Gastrocnemius medialis (tissue), 4 donors: ENCODE results near the gene PHETA2. TPM values are rescaled to one million over a fixed set of nuclear protein-coding genes. Genes with fewer than 3 reads are reported as not detected.
A peak's percentile ranks its signal among the peaks of the same experiment; 100 is the strongest.
"Not testable (repeated sequence)": the region's sequence is repeated elsewhere in the genome, so short reads cannot be mapped to it uniquely, and the experiment has no call there.

Experiments
- ATAC-seq, 2 donors: fragments of 150-250 bp; one replicate each; pipeline ENCODE4 v1.9.1; 2016
- DNase-seq, 2 donors: peaks; one replicate each; pipeline ENCODE4 v3.0.0-alpha.2; 2019
- H3K27ac ChIP-seq, 4 donors: fragments of 200-600 bp; sonication (generic); 1 replicate in 1 of 4; 2 replicates in 3 of 4; pipeline ENCODE4 v1.5.1; 2016 to 2018; ENCODE audit warnings: mild to moderate bottlenecking in 2 of 4, moderate library complexity in 1 of 4
- H3K27me3 ChIP-seq, 3 donors: fragments of 200-600 bp; sonication (generic) in 2 of 3; 1 replicate in 1 of 3; 2 replicates in 2 of 3; pipeline versions ENCODE4 v1.5.1 to v1.6.0; 2016 to 2019; ENCODE audit warnings: mild to moderate bottlenecking in 1 of 3, moderate library complexity in 1 of 3
- H3K36me3 ChIP-seq, 2 donors: fragments of 200-600 bp; sonication (generic) in 1 of 2; one replicate each; pipeline ENCODE4 v1.5.1; 2017 to 2018
- H3K4me1 ChIP-seq, 2 donors: fragments of 200-600 bp; sonication (generic) in 1 of 2; one replicate each; pipeline ENCODE4 v1.5.1; 2016 to 2017; ENCODE audit warnings: mild to moderate bottlenecking in 2 of 2
- H3K4me3 ChIP-seq, 4 donors: fragments of 200-600 bp; sonication (generic) in 3 of 4; 1 replicate in 1 of 4; 2 replicates in 3 of 4; pipeline ENCODE4 v1.5.1; 2016 to 2019; ENCODE audit warnings: mild to moderate bottlenecking in 2 of 4
- H3K9me3 ChIP-seq, 3 donors: fragments of 200-600 bp; sonication (generic) in 2 of 3; 1 replicate in 1 of 3; 2 replicates in 2 of 3; pipeline ENCODE4 v1.5.1; 2016 to 2019
- POLR2A ChIP-seq, 2 donors: fragments of 450-650 bp; IDR thresholded peaks; one replicate each; pipeline ENCODE4 v1.6.1; 2017; ENCODE audit warnings: antibody characterized with exemption in 2 of 2, mild to moderate bottlenecking in 2 of 2, moderate library complexity in 2 of 2
- in situ Hi-C, 4 donors: fragments of 200-750 bp; cut with MboI; loops; one replicate each; pipeline versions ENCODE4 v1.15.0 to v1.8.0; 2017; ENCODE audit warnings: low sequenced_read_pairs in 4 of 4
- intact Hi-C: fragments of 100-400 bp; cut with DNase I; formaldehyde crosslinking; loops from one replicate; pipeline ENCODE4 v1.15.1; 2023; ENCODE audit warnings: low total_unique reads
- total RNA-seq, 4 donors: library from RNA; depleted of rRNA; stranded (reverse); fragments of >200 nt; gene quantifications; one replicate each; pipeline versions ENCODE4 v1.1.0 to v1.2.3, GENCODE V29; 2016
- TF ChIP-seq, protein P1 (sequence below), 5 experiments: fragments of 450-650 bp in 3 of 5; fragments of 200-600 bp in 2 of 5; sonication (generic) in 2 of 5; IDR thresholded peaks in 4 of 5; conservative IDR thresholded peaks in 1 of 5; 1 replicate in 4 of 5; 2 replicates in 1 of 5; pipeline ENCODE4 v1.5.1; 2016 to 2019; ENCODE audit warnings: antibody characterized with exemption in 5 of 5, mild to moderate bottlenecking in 3 of 5, moderate library complexity in 3 of 5

The PHETA2 gene
- total RNA-seq, 4 donors from 2014 or later: 1.8 to 3.1 (median 2.1) TPM

DNA sequence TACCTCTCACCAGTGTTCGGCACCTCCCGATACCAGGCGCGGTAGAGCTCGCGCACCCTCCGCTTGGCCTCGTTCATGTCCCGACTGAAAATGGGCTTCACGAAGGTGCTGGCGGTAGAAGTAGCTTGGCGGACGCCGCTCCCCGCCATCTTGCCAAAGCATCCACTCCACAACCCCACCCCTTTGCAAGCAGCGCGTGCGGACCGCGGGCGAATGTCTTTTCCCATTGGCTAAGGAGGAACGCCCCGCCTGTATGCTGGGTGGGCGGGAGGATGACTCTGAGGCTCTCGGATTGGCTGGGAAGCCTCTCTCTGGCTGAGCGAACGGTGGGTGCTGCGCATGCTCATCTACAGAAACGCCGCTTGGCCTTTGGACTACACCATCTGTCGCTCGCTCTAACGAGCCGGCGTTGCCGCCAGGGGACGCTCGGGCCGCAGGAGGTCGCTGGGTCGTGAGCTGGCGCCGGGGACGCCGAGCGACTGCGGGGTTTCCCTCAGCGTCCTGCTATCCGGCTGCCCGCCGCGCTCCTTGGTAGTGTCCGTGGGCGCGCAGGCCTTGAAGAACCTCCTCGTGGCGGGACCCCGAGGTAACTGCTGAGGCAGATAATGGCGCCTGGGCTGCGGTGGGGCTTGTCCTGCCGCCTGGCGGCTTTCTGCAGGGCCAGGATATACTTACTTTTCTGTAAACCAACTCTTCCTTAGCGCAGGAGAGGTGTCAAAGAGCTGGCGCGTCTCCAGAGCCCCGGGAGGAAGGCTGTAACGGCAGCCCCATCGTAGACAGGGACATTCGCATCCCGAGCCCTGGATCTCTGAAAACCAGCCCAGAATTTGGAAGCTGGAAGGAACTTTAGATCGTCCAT, 16.8 kb downstream of the PHETA2 start, which contains the start of gene NDUFA6:
Gene NDUFA6 (minus strand): TSS at position 177 of the 859 bp plus-strand sequence. CDS start 28 bp downstream, at position 149.
- TF ChIP-seq, protein P1, sequence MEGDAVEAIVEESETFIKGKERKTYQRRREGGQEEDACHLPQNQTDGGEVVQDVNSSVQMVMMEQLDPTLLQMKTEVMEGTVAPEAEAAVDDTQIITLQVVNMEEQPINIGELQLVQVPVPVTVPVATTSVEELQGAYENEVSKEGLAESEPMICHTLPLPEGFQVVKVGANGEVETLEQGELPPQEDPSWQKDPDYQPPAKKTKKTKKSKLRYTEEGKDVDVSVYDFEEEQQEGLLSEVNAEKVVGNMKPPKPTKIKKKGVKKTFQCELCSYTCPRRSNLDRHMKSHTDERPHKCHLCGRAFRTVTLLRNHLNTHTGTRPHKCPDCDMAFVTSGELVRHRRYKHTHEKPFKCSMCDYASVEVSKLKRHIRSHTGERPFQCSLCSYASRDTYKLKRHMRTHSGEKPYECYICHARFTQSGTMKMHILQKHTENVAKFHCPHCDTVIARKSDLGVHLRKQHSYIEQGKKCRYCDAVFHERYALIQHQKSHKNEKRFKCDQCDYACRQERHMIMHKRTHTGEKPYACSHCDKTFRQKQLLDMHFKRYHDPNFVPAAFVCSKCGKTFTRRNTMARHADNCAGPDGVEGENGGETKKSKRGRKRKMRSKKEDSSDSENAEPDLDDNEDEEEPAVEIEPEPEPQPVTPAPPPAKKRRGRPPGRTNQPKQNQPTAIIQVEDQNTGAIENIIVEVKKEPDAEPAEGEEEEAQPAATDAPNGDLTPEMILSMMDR (IDR thresholded peaks at IDR 0.05 in 4 of 5, conservative IDR thresholded peaks at IDR 0.05 in 1 of 5): peak; percentile 92 to 96 (median 96)
- TF ChIP-seq POLR2A (IDR thresholded peaks at IDR 0.05): peak; percentile 95 to 97
- in situ Hi-C loops: loop anchor here in 3 of 4 donors (10.0 to 25.0 kb wide), 3 partner anchors 184 to 346 kb away; partner anchors contain the start of genes NFAM1 (in 3 of the 3) and TCF20 (in 1 of the 3)
- H3K4me3 ChIP-seq: peak within 1 kb of the TSS; percentile 81 to 99 (median 95)
- no peaks in the 10 kb centered on the region for H3K27me3 ChIP-seq
- peaks cover 0 to 18% of the 10 kb centered on the region in 2 donors for H3K36me3 ChIP-seq
- intact Hi-C loops: loop anchor here (1.0 kb wide), 3 partner anchors 12 to 346 kb away; partner anchors contain the start of gene SMDT1
- H3K9me3 ChIP-seq: no peaks in the 10 kb centered on the region
- peak within 1 kb of the TSS; percentile 98 to 100 (median 98) for H3K27ac ChIP-seq
- ATAC-seq (peak; percentile 97 to 99), DNase-seq (peak; percentile 100)
- H3K4me1 ChIP-seq: peaks cover 24 to 38% of the 10 kb centered on the region in 2 donors

DNA sequence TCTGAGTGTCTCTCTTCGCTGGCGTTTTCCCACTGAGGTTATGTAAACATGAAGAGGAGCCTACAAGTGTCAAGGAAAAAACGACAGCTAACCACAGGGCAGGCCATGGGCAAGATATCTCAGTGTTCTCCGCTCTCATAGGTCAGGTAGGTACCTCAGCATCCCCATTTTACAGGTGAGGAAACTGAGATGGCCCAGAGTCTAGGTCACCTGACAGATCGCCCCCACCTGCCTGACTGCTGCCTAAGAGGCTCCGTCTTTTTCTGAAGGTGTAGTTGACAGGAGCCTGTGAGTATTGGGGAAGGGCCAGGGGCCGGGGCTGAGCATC, 17.4 kb downstream of the PHETA2 start:
- no peak for TF ChIP-seq POLR2A (IDR thresholded peaks at IDR 0.05)
- TF ChIP-seq, protein P1 (IDR thresholded peaks at IDR 0.05 in 4 of 5, conservative IDR thresholded peaks at IDR 0.05 in 1 of 5): no peak
- Histone ChIP-seq H3K4me3 (peak overlapping the region; percentile 81 to 99 (median 93)), H3K9me3 (no peaks in the 10 kb centered on the region), H3K36me3 (peaks cover 0 to 12% of the 10 kb centered on the region in 2 donors), H3K27ac (peak overlapping the region; percentile 98 to 100 (median 98)), H3K27me3 (no peaks in the 10 kb centered on the region), H3K4me1 (peaks cover 24 to 32% of the 10 kb centered on the region in 2 donors)
- intact Hi-C loops (loop anchor here (1.0 kb wide), 1 partner anchor 346 kb away; no protein-coding TSS in a partner anchor), in situ Hi-C loops (loop anchor here in 3 of 4 donors (10.0 to 25.0 kb wide), 3 partner anchors 183 to 346 kb away; partner anchors contain the start of genes NFAM1 (in 3 of the 3) and TCF20 (in 1 of the 3))
- no peak for DNase-seq
- peak; percentile 0 to 2 for ATAC-seq

DNA sequence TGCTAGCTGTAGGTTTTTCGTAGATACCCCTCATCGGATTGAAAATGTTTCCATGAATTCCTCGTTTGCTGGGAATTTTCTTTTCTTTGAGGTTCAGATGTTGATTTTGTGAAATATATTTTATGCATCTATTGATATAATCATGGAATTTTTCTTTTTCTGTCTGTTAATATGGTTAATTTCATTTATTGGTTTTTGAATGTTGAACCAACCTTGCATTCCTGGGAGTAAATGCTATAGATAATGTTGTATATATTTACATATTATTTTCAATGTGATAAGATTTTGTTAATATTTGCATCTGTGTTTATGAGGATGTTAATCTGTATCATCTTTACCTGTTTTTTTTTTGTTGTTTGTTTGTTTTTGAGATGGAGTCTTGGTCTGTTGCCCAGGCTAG, 27.2 kb downstream of the PHETA2 start:
- no peak for TF ChIP-seq POLR2A (IDR thresholded peaks at IDR 0.05)
- TF ChIP-seq, protein P1 (IDR thresholded peaks at IDR 0.05 in 4 of 5, conservative IDR thresholded peaks at IDR 0.05 in 1 of 5): no peak
- DNase-seq (no peak), ATAC-seq (no peak)
- H3K36me3 ChIP-seq: peaks cover 0 to 10% of the 10 kb centered on the region in 2 donors
- H3K9me3 ChIP-seq: peaks cover 0 to 6% (median 0%) of the 10 kb centered on the region in 3 donors
- in situ Hi-C loops (no loop called here), intact Hi-C loops (no loop called here)
- no peaks in the 10 kb centered on the region for H3K4me1 ChIP-seq
- no peak overlapping the region for H3K4me3 ChIP-seq
- H3K27me3 ChIP-seq: no peaks in the 10 kb centered on the region
- H3K27ac ChIP-seq: no peak overlapping the region

DNA sequence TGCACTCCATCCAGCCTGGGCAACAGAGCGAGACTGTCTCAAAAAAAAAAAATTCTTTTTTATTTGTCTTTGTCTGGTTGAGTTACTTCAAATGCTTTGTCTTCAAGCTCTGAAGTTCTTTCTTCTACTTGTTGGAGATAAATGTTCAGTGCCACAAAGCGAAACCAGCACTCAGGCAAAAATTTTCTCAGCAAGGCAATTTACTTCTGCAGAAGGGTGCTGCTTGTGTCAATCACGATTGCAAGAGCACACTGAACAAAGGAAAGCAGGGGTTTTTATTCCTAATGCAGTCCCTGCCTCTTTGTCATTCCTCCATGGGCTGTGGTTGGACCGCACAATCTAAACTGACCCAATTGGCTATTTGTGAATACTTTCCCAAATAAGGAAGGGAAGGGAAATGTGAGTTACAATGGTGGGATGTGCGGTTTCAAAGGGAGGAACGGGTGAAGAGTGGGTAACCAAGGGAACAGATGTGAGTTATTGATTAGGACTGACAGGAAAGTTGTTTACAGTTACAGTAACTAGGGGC, 30.3 kb downstream of the PHETA2 start:
- intact Hi-C loops, DNase-seq, H3K4me3 ChIP-seq, H3K27me3 ChIP-seq, H3K9me3 ChIP-seq, H3K36me3 ChIP-seq, H3K4me1 ChIP-seq, in situ Hi-C loops, ATAC-seq, H3K27ac ChIP-seq: not testable (repeated sequence)

DNA sequence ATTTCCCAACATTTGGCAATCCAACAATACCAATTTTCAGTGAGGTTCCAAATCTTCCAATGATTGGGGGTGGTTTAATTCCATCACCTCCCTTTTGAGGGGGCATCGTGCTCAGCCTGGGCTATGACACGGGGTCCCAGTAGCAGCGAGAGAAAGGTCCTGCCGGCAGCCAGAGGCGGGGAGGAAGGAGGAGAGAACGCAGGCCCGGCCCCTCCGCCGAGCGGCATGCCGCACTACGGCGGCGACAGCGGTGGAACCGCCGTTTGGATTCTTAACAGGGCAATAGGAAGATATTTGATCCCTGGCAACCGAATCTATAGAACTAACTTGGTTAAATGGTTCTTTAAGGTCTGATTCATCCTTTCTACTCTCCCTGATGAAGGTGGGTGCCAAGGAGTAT, 34.8 kb downstream of the PHETA2 start:
- intact Hi-C loops: no loop called here

More for the DNA sequence above, 34.8 kb downstream of the PHETA2 start:
- peaks cover 0 to 10% of the 10 kb centered on the region in 2 donors for H3K36me3 ChIP-seq
- no peaks in the 10 kb centered on the region for H3K27me3 ChIP-seq
- no peaks in the 10 kb centered on the region for H3K9me3 ChIP-seq
- DNase-seq (no peak), ATAC-seq (no peak)
- no peak overlapping the region for H3K4me3 ChIP-seq
- TF ChIP-seq POLR2A (IDR thresholded peaks at IDR 0.05): no peak
- TF ChIP-seq, protein P1 (IDR thresholded peaks at IDR 0.05 in 4 of 5, conservative IDR thresholded peaks at IDR 0.05 in 1 of 5): no peak
- no peaks in the 10 kb centered on the region for H3K4me1 ChIP-seq
- H3K27ac ChIP-seq: no peak overlapping the region
- in situ Hi-C loops: no loop called here
